SK-N-SH (cell line): Measurements from ENCODE around the gene XXYLT1. TPM values are rescaled to one million over a fixed set of nuclear protein-coding genes. Genes with fewer than 3 reads are reported as not detected.

Source experiments
- CTCF ChIA-PET: fragments of 300-600, 350-600 bp; formaldehyde crosslinking; extraction: SDS; loops from one replicate; lab custom pipeline; 2021; lab: Yijun Ruan, JAX
- POLR2A ChIA-PET: fragments of 350-600 bp; sonication (Branson Sonifier 250); formaldehyde crosslinking; extraction: SDS; loops from one replicate; lab custom pipeline; 2020; ENCODE audit warnings: antibody characterized with exemption, inconsistent platforms; lab: Yijun Ruan, JAX
- DNase-seq: peaks from one replicate; pipeline ENCODE4 v3.0.0; 2012
- H2AFZ ChIP-seq: fragments of 200-600 bp; sonication (generic); 2 replicates; pipeline ENCODE4 v1.8.1; 2016; ENCODE audit warnings: antibody characterized with exemption, mild to moderate bottlenecking, low read depth
- H3F3A ChIP-seq: fragments of 200-600 bp; sonication (generic); replicated peaks from 2 replicates; pipeline ENCODE3; 2016; ENCODE audit warnings: antibody characterized with exemption, mild to moderate bottlenecking; ENCODE audit not compliant: insufficient read depth
- H3K27ac ChIP-seq, 2 experiments: fragments of 200-500 bp in 1 of 2; fragments of 200-600 bp in 1 of 2; sonication (Bioruptor generic) in 1 of 2; sonication (generic), shearing (Covaris generic) in 1 of 2; 2 replicates each; pipeline versions ENCODE4 v1.5.1 to v1.6.1; 2014 to 2016; ENCODE audit warnings: low read depth in 2 of 2, inconsistent platforms in 1 of 2, low read length in 1 of 2, mild to moderate bottlenecking in 1 of 2, mixed read lengths in 1 of 2
- H3K27me3 ChIP-seq: fragments of 200-600 bp; sonication (generic), shearing (Covaris generic); 2 replicates; pipeline ENCODE4 v1.6.1; 2016; ENCODE audit warnings: mixed run types; ENCODE audit not compliant: insufficient read depth
- H3K36me3 ChIP-seq, 2 experiments: fragments of 200-500 bp in 1 of 2; fragments of 200-600 bp in 1 of 2; sonication (Bioruptor generic) in 1 of 2; sonication (generic) in 1 of 2; replicated peaks in 1 of 2; 2 replicates each; pipeline versions ENCODE3 to v1.5.1; 2014 to 2016; ENCODE audit warnings: low read length in 1 of 2, mild to moderate bottlenecking in 1 of 2; ENCODE audit not compliant: insufficient read depth in 2 of 2, control insufficient read depth in 1 of 2
- H3K4me1 ChIP-seq, 2 experiments: fragments of 200-500 bp in 1 of 2; fragments of 200-600 bp in 1 of 2; sonication (Bioruptor generic) in 1 of 2; sonication (generic), shearing (Covaris generic) in 1 of 2; 2 replicates each; pipeline versions ENCODE4 v1.5.1 to v1.6.1; 2014 to 2016; ENCODE audit warnings: low read depth in 1 of 2, low read length in 1 of 2, mixed run types in 1 of 2; ENCODE audit not compliant: insufficient read depth in 2 of 2, control insufficient read depth in 1 of 2
- H3K4me2 ChIP-seq: fragments of 200-600 bp; sonication (generic), shearing (Covaris generic); 2 replicates; pipeline ENCODE4 v1.6.1; 2017; ENCODE audit warnings: mixed run types
- H3K4me3 ChIP-seq, 2 experiments: fragments of 200-500 bp in 1 of 2; fragments of 200-600 bp in 1 of 2; sonication (Bioruptor generic) in 1 of 2; sonication (generic), shearing (Covaris generic) in 1 of 2; 2 replicates each; pipeline versions ENCODE4 v1.5.1 to v1.8.1; 2014 to 2016; ENCODE audit warnings: low read depth in 2 of 2, inconsistent platforms in 1 of 2, low read length in 1 of 2, mild to moderate bottlenecking in 1 of 2, mixed read lengths in 1 of 2, moderate library complexity in 1 of 2
- H3K79me2 ChIP-seq: fragments of 200-600 bp; sonication (generic); 2 replicates; pipeline ENCODE4 v1.8.1; 2017; ENCODE audit warnings: mild to moderate bottlenecking; ENCODE audit not compliant: insufficient read depth
- H3K9ac ChIP-seq: fragments of 200-600 bp; sonication (generic); 2 replicates; pipeline ENCODE4 v1.6.1; 2017; ENCODE audit warnings: mixed run types
- H3K9me2 ChIP-seq: fragments of 200-600 bp; sonication (generic); 2 replicates; pipeline ENCODE4 v1.6.1; 2017; ENCODE audit warnings: mixed run types
- H3K9me3 ChIP-seq: fragments of 200-600 bp; sonication (generic); 2 replicates; pipeline ENCODE4 v1.6.1; 2017; ENCODE audit warnings: mixed run types, mild to moderate bottlenecking, moderate library complexity
- H4K20me1 ChIP-seq: fragments of 200-600 bp; sonication (generic); 2 replicates; pipeline ENCODE4 v1.6.1; 2017; ENCODE audit warnings: mild to moderate bottlenecking, mixed run types; ENCODE audit not compliant: insufficient read depth
- CHD2 ChIP-seq: fragments of 150-350 bp; IDR thresholded peaks from 2 replicates; pipeline ENCODE4 v1.6.1; 2018; ENCODE audit warnings: low read length; ENCODE audit not compliant: partially characterized antibody
- CTCF ChIP-seq: fragments of 200-600 bp; sonication (generic); IDR thresholded peaks from 2 replicates; pipeline ENCODE4 v1.6.1; 2017; ENCODE audit warnings: antibody characterized with exemption, mild to moderate bottlenecking, moderate library complexity
- ELF1 ChIP-seq: IDR thresholded peaks from 2 replicates; pipeline ENCODE4 v1.4.0; 2012
- EZH2phosphoT487 ChIP-seq: fragments of 200-600 bp; sonication (generic); IDR thresholded peaks from 2 replicates; pipeline ENCODE4 v1.6.1; 2017; ENCODE audit warnings: low read depth, mixed run types, mild to moderate bottlenecking, antibody characterized with exemption, moderate library complexity, borderline replicate concordance
- FOXM1 ChIP-seq: IDR thresholded peaks from 2 replicates; pipeline ENCODE4 v1.4.0; 2012; ENCODE audit warnings: low read depth, mild to moderate bottlenecking
- GABPA ChIP-seq: IDR thresholded peaks from 2 replicates; pipeline ENCODE4 v1.4.0; 2012; ENCODE audit warnings: low read depth, mild to moderate bottlenecking
- MAX ChIP-seq: IDR thresholded peaks from 2 replicates; pipeline ENCODE4 v1.4.0; 2012; ENCODE audit warnings: low read depth
- MXI1 ChIP-seq: IDR thresholded peaks from 2 replicates; pipeline ENCODE4 v1.6.1; 2012; ENCODE audit warnings: mild to moderate bottlenecking, low read depth, low read length, improper control_type of control experiment
- NFIC ChIP-seq: IDR thresholded peaks from 2 replicates; pipeline ENCODE4 v1.4.0; 2012; ENCODE audit warnings: borderline replicate concordance
- NRF1 ChIP-seq: IDR thresholded peaks from 2 replicates; pipeline ENCODE4 v1.6.1; 2012; ENCODE audit warnings: low read depth, mild to moderate bottlenecking, low read length
- RCOR1 ChIP-seq: fragments of 150-350 bp; IDR thresholded peaks from 2 replicates; pipeline ENCODE4 v1.6.1; 2017; ENCODE audit warnings: antibody characterized with exemption, low read length
- REST ChIP-seq: IDR thresholded peaks from 2 replicates; pipeline ENCODE4 v1.6.1; 2012; ENCODE audit warnings: mild to moderate bottlenecking, low read depth, low read length, moderate library complexity
- RFX5 ChIP-seq: IDR thresholded peaks from 2 replicates; pipeline ENCODE4 v1.6.1; 2012; ENCODE audit warnings: mild to moderate bottlenecking, improper control_type of control experiment, low read length
- SIN3A ChIP-seq: IDR thresholded peaks from 2 replicates; pipeline ENCODE4 v1.6.1; 2012; ENCODE audit warnings: low read depth, mild to moderate bottlenecking, low read length, moderate library complexity, borderline replicate concordance
- SMC3 ChIP-seq: IDR thresholded peaks from 2 replicates; pipeline ENCODE4 v1.6.1; 2012; ENCODE audit warnings: low read depth, low read length, improper control_type of control experiment
- TCF12 ChIP-seq: IDR thresholded peaks from 2 replicates; pipeline ENCODE4 v1.4.0; 2012
- USF1 ChIP-seq: IDR thresholded peaks from 2 replicates; pipeline ENCODE4 v1.4.0; 2012; ENCODE audit warnings: low read depth, borderline replicate concordance
- WGBS: methylation state at CpG from one replicate; pipeline ENCODE4 v1.1.6; 2017; ENCODE audit warnings: low lambda C conversion rate; 5-methylcytosine and 5-hydroxymethylcytosine counted together
- polyA plus RNA-seq, 3 experiments: library from polyadenylated mRNA; depleted of rRNA; stranded (reverse); fragments of >200 nt; gene quantifications; 2 replicates each; pipeline ENCODE4 v1.2.3, GENCODE V29; 2012

XXYLT1 gene
- polyA plus RNA-seq, 1 of the 3 experiments (the other 2 are of a cell fraction): 22.6 TPM

- Histone ChIP-seq H3K4me1 (peaks cover 58 to 72% of the 10 kb centered on the region in 2 experiments), H3K79me2 (no peaks in the 10 kb centered on the region; the same call in 1 of the 2 replicates), H4K20me1 (no peaks in the 10 kb centered on the region), H3F3A (peaks cover 20% of the 10 kb centered on the region), H3K4me3 (no peak overlapping the region), H3K27ac (no peak overlapping the region), H3K36me3 (no peaks in the 10 kb centered on the region), H2AFZ (no peak overlapping the region), H3K4me2 (0 out of 2 replicates have a peak overlapping the region, but pooled peaks have one; percentile 5), H3K9me3 (no peaks in the 10 kb centered on the region), H3K9ac (no peak overlapping the region), H3K27me3 (no peaks in the 10 kb centered on the region), H3K9me2 (no peaks in the 10 kb centered on the region)
- 72% methylated on average over 3 of the region's 3 CpGs for WGBS
- no peak for DNase-seq
- POLR2A ChIA-PET: no interaction called here
- CTCF ChIA-PET: interaction anchor here (1.3 kb wide), 1 partner anchor 45 kb away, joined by 5 read pairs; no protein-coding TSS in a partner anchor
- TF ChIP-seq CHD2: no peak
- no peak for TF ChIP-seq MAX
- TF ChIP-seq USF1: no peak
- no peak for TF ChIP-seq TCF12
- TF ChIP-seq ELF1: no peak
- no peak for TF ChIP-seq SMC3
- no peak for TF ChIP-seq MXI1
- TF ChIP-seq CTCF: no peak
- TF ChIP-seq EZH2phosphoT487: no peak
- TF ChIP-seq NFIC: no peak
- TF ChIP-seq RFX5: no peak
- no peak for TF ChIP-seq FOXM1
- TF ChIP-seq REST: no peak
- TF ChIP-seq NRF1: no peak
- TF ChIP-seq GABPA: no peak
- TF ChIP-seq SIN3A: no peak
- TF ChIP-seq RCOR1: no peak
Measured at GRCh38 chr3:195151402-195151801, 119.6 kb downstream of the XXYLT1 start.
